ENCODE results near the gene CHST1.

Gene CHST1

GRCh38 chr11:45665206-45665932 is at the start of gene CHST1:
Gene CHST1, minus strand, starts transcription at chr11:45665622. Its CDS starts 14,699 bp downstream, at chr11:45650923.
- H3K4me3 ChIP-seq (IDR thresholded peaks at IDR 0.05; ENCODE audit: insufficient read depth, low read depth, low read length), result no peak within 1 kb of the TSS
- no peaks in the 10 kb centered on the region for H3K4me1 ChIP-seq (ENCODE audit: low read depth, poor library complexity, severe bottlenecking)
- no peaks in the 10 kb centered on the region for H4K20me1 ChIP-seq (ENCODE audit: insufficient read depth)
- no peak for TF ChIP-seq CTCF (conservative IDR thresholded peaks at IDR 0.05; ENCODE audit: low read depth, low read length)
- no peak within 1 kb of the TSS for H3K9ac ChIP-seq
- H2AFZ ChIP-seq (ENCODE audit: low read depth), result peak within 1 kb of the TSS; percentile 47
- peaks cover 66% of the 10 kb centered on the region for H3K27me3 ChIP-seq (ENCODE audit: insufficient read depth, low read depth)
- H3K27ac ChIP-seq, result no peak within 1 kb of the TSS
- H3K4me2 ChIP-seq, result peak within 1 kb of the TSS; percentile 63
- H3K79me2 ChIP-seq (ENCODE audit: insufficient read depth, low read depth), result no peaks in the 10 kb centered on the region
- H3K36me3 ChIP-seq (ENCODE audit: insufficient read depth), result no peaks in the 10 kb centered on the region

- H3K4me3 ChIP-seq (IDR thresholded peaks at IDR 0.05; ENCODE audit: insufficient read depth, low read depth, low read length), result no peak overlapping the region
- no peaks in the 10 kb centered on the region for H3K4me1 ChIP-seq (ENCODE audit: low read depth, poor library complexity, severe bottlenecking)
- H3K27ac ChIP-seq, result no peak overlapping the region
- no peaks in the 10 kb centered on the region for H3K79me2 ChIP-seq (ENCODE audit: insufficient read depth, low read depth)
- no peak overlapping the region for H3K9ac ChIP-seq
- H3K27me3 ChIP-seq (ENCODE audit: insufficient read depth, low read depth), result no peaks in the 10 kb centered on the region
- no peaks in the 10 kb centered on the region for H3K36me3 ChIP-seq (ENCODE audit: insufficient read depth)
- H4K20me1 ChIP-seq (ENCODE audit: insufficient read depth), result no peaks in the 10 kb centered on the region
- no peak overlapping the region for H2AFZ ChIP-seq (ENCODE audit: low read depth)
- H3K4me2 ChIP-seq, result no peak overlapping the region
- no peak for TF ChIP-seq CTCF (conservative IDR thresholded peaks at IDR 0.05; ENCODE audit: low read depth, low read length)
Observed at GRCh38 chr11:45713573-45713972, 48.2 kb upstream of the CHST1 start.

GRCh38 chr11:45710561-45710960 is 45.1 kb upstream of the CHST1 start:
- TF ChIP-seq CTCF (conservative IDR thresholded peaks at IDR 0.05; ENCODE audit: low read depth, low read length), result no peak
- H3K36me3 ChIP-seq (ENCODE audit: insufficient read depth), result no peaks in the 10 kb centered on the region
- no peak overlapping the region for H3K27ac ChIP-seq
- H4K20me1 ChIP-seq (ENCODE audit: insufficient read depth), result no peaks in the 10 kb centered on the region
- H2AFZ ChIP-seq (ENCODE audit: low read depth), result no peak overlapping the region
- no peak overlapping the region for H3K4me2 ChIP-seq
- no peak overlapping the region for H3K9ac ChIP-seq
- no peaks in the 10 kb centered on the region for H3K79me2 ChIP-seq (ENCODE audit: insufficient read depth, low read depth)
- H3K27me3 ChIP-seq (ENCODE audit: insufficient read depth, low read depth), result no peaks in the 10 kb centered on the region
- H3K4me1 ChIP-seq (ENCODE audit: low read depth, poor library complexity, severe bottlenecking), result no peaks in the 10 kb centered on the region
- H3K4me3 ChIP-seq (IDR thresholded peaks at IDR 0.05; ENCODE audit: insufficient read depth, low read depth, low read length), result no peak overlapping the region

GRCh38 chr11:45708887-45709663 is 43.7 kb upstream of the CHST1 start:
- no peak overlapping the region for H3K4me2 ChIP-seq
- H2AFZ ChIP-seq (ENCODE audit: low read depth), result no peak overlapping the region
- H3K9ac ChIP-seq, result no peak overlapping the region
- no peaks in the 10 kb centered on the region for H3K27me3 ChIP-seq (ENCODE audit: insufficient read depth, low read depth)
- no peak overlapping the region for H3K4me3 ChIP-seq (IDR thresholded peaks at IDR 0.05; ENCODE audit: insufficient read depth, low read depth, low read length)
- no peaks in the 10 kb centered on the region for H3K4me1 ChIP-seq (ENCODE audit: low read depth, poor library complexity, severe bottlenecking)
- no peaks in the 10 kb centered on the region for H4K20me1 ChIP-seq (ENCODE audit: insufficient read depth)
- no peaks in the 10 kb centered on the region for H3K36me3 ChIP-seq (ENCODE audit: insufficient read depth)
- H3K79me2 ChIP-seq (ENCODE audit: insufficient read depth, low read depth), result no peaks in the 10 kb centered on the region
- no peak for TF ChIP-seq CTCF (conservative IDR thresholded peaks at IDR 0.05; ENCODE audit: low read depth, low read length)
- H3K27ac ChIP-seq, result no peak overlapping the region

All from KMS-11 (cell line).